Adrenal gland (tissue), 5 donors: Measurements from ENCODE around the gene PAX4.

ENCODE experiments used
- POLR2A ChIP-seq, 2 donors: fragments of 450-650 bp; IDR thresholded peaks; one replicate each; pipeline ENCODE4 v1.6.1; 2017; ENCODE audit warnings: antibody characterized with exemption in 2 of 2, mild to moderate bottlenecking in 2 of 2, moderate library complexity in 1 of 2
- TF ChIP-seq, protein P1 (sequence below), 6 experiments: fragments of 450-650 bp in 4 of 6; fragments of 200-600 bp in 2 of 6; sonication (generic) in 1 of 6; IDR thresholded peaks; 1 replicate in 5 of 6; 2 replicates in 1 of 6; pipeline versions ENCODE4 v1.5.1 to v1.8.0; 2016 to 2021; ENCODE audit warnings: antibody characterized with exemption in 6 of 6, mild to moderate bottlenecking in 2 of 6, moderate library complexity in 1 of 6
- donor health status: DM: no; HTN: no; CAD: no.

DNA sequence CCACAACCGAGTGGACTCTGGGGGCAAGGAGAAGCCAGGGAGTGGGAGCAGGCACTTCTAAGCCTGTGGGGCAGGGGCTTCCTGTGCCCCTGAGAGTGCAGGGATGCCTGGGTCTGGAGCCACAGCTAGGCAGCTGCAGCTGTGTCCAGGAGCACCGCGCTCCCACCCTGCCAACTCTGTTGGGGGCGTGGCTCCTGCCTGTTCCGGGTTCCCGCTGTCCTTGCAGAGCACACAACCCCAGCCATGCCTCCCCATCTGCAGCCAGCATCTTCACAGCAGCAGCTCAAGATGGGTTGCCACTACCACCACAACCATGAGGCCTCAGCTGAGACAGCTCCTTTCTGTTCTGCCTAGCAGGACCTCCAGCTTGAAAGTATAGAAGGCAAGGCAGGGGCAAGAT is 8.6 kb downstream of the PAX4 start:
- TF ChIP-seq, protein P1, sequence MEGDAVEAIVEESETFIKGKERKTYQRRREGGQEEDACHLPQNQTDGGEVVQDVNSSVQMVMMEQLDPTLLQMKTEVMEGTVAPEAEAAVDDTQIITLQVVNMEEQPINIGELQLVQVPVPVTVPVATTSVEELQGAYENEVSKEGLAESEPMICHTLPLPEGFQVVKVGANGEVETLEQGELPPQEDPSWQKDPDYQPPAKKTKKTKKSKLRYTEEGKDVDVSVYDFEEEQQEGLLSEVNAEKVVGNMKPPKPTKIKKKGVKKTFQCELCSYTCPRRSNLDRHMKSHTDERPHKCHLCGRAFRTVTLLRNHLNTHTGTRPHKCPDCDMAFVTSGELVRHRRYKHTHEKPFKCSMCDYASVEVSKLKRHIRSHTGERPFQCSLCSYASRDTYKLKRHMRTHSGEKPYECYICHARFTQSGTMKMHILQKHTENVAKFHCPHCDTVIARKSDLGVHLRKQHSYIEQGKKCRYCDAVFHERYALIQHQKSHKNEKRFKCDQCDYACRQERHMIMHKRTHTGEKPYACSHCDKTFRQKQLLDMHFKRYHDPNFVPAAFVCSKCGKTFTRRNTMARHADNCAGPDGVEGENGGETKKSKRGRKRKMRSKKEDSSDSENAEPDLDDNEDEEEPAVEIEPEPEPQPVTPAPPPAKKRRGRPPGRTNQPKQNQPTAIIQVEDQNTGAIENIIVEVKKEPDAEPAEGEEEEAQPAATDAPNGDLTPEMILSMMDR (IDR thresholded peaks at IDR 0.05) = no peak
- TF ChIP-seq POLR2A (IDR thresholded peaks at IDR 0.05) = no peak
